ENCODE data around the gene CFAP46. TPM values are rescaled to one million over a fixed set of nuclear protein-coding genes. Genes with fewer than 3 reads are reported as not detected.

The CFAP46 gene
- total RNA-seq, 1 donor from 2014 or later, result 1.9 TPM

DNA sequence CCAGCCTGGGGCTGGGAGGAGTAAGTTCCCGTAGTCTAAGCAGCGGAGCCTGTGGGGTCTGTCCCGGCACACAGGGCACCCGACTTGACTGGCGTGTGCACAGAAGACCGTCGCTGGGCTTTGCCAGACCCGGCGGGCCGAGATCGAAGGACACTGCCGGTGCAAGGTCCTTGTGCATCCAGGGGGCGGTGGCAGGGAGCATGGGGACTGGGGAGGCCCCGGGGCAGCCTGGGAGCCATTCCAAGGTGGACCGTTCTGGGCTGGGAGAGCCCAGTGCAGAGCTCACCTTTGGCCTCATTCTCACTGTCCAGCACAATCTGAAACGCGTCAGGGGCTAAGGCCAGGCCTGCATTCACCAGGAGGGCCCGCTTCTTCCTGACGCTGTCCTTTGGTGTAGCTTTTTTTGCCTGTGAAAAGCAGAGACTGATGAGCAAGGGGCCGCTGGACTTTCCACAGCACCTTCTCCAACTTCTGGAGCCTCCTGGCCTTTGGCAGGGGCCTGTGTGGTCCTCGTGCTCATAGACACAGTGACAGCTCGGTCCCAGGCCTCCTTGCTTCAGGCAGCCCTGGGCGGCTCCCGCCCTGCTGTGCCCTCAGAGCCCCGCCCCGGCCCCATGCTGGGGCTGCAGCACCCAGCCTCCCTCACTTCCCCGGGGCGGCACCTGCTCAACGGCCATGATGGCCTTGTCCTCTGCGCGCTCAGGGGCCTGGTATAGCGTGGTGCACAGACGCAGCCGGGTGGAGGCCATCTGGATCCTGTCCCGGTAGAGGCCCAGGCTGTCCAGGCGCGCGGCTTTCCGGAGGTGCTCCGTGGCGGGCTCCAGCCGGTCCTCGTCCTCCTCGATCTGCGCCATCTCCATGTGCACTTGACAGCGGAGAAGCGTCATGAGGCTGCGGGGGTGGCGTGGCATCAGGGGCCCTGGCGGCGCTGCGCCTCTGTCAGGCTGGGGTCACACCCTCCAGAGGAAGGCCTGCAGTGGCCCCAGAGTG lies 20.3 kb downstream of the CFAP46 start:
- ATAC-seq (ENCODE audit: poor library complexity) (no peak), DNase-seq (peak; percentile 35)
- intact Hi-C loops (cut with DNase I), result no loop called here

DNA sequence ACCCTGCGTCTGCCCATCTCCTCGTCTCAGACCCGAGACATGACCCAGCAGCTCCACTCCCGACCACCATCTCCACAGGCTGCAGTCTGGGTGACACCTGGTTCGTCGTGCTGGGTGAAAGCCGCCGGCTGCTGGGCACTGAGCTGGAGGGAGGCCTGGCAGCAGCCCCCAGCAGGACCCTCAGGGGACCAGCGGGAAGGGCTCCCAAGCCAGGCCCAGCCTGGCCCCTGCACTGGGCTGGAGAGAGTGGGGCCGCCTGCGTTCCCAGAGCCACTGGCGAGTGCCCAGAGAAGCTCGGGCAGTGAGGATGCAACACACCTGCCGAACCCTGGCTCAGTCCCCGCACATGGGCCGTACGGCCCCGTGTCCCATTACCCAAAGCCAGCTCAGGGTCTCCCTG lies 21.3 kb downstream of the CFAP46 start:
- DNase-seq (peak; percentile 24), ATAC-seq (ENCODE audit: poor library complexity) (no peak)
- intact Hi-C loops (cut with DNase I), result no loop called here

DNA sequence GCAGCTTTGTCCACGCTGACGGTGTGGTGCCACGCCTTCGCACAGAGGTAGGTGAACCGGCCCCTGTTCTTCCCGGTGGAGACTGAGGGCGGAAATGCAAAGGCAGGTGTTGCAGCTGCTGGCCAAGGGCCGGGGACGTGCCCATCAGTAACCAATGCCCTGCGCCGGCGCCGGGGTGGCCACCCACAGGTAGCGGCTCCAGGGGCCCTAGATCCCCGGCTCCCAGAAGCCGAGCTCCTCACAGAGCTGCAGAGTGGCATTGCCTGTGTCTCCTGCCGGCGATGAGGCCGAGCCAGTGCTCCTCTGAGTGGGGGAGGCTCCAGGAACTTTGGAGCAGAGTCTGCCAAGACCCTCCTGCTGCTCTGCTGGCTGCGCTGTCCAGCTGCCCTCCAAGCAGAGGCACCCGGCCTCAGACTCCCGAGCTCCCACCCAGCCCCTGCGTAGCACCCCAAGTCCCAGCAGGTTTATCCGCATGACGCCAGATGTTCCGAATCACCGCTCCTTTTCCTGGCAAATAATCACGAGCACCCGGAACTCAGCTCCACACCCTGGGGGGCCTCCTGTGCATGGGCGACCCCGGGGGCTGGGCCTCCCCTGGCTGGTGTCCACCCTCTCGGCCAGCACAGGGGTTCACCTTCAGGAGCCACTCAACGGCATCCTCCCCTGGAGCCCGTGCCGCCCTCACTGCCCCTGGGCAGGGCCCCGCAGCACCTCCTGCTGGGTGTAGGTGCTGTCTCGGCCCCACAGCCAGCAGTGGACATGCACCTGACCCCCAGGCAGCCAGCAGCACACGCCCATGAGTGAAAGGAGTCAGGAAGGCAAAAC lies 22.1 kb downstream of the CFAP46 start:
- ATAC-seq (ENCODE audit: poor library complexity) (no peak), DNase-seq (peak; percentile 35)
- intact Hi-C loops (cut with DNase I), result no loop called here

DNA sequence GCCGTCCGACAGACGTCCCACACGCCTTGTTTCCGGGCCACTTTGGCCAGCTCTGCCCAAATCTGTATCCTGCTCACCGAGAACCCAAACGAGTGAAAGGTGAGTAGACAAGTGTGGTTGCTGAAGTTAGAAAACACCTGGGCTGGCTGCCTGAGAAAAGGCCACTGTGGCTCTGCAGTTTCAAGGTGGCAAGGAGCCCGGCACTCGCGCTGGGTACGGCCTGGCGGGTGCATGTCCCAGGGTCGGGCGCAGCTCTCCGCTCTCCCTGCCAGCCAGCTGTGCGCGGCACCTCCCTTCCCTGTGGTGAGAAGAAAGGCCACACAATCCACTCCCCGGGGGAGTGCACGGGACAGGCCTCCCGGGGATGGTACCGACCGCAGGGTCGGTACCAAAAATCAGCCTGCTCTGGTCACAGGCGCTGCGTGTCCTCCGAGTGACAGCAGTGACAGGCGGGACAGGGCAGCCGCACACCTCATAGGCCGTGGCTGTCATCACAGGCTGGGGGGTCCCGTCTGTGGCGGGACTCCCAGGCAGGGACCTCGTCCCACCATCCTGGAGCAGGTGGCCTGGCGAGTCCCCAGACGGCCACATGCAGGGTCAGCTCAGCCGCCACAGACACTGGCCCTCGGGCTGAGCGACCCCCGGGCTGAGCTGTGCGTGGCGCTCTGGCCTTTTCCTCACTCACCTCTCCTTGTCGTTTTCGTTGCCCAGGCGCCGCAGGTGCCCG lies 22.8 kb downstream of the CFAP46 start:
- intact Hi-C loops (cut with DNase I), result no loop called here
- DNase-seq (peak; percentile 29), ATAC-seq (ENCODE audit: poor library complexity) (no peak)

DNA sequence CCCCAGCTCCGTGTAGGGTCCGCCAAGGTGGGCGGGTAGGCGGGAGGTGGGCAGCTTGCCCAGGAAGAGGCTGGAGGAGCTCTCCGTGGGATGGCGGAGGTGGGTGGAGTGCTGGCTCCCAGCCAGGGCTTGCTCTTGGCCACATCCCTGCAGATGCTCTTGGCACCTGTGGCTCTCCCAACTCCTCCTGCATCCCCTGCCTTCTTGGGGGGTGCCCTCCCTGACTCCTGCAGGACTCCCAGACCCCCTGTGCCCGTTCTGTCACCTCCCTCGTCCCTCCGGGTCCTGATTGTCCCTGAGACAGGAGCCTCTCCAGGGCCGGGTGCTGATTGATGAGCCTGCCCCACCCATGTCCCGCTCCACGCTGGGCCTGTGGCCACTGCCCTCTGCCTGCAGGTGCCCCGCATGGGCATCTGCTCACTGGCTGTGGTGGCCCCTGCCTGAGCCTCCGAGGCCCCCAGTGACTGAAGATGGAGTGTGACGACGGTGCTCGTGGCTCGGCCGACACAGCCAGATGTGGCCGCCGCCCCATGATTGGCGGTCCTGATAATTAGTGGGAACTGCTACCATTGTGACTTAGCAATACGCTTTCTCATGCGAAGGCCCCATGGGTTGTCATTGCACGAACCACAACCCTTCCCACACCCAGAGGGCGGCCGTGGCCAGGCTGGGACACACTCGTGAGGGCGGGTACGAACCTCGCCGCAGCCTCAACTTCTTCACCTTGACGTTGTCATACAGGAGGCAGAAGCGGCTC lies 23.6 kb downstream of the CFAP46 start:
- ATAC-seq (ENCODE audit: poor library complexity) (no peak), DNase-seq (peak; percentile 38)
- intact Hi-C loops (cut with DNase I), result no loop called here

DNA sequence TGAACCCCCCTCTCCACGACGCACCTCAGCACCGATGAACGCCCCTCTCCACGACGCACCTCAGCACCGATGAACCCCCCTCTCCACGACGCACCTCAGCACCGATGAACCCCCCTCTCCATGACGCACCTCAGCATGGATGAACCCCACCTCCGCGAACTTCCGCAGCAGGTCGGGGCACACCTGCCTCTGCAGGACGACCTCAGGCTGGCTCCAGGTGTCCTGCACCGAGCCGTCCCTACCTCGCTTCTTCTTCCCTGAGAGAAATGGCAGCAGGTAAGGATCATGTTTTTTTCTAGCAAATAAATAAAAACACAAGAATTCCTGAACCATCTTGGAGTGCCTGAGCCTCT lies 24.1 kb downstream of the CFAP46 start:
- ATAC-seq (ENCODE audit: poor library complexity) (no peak), DNase-seq (peak; percentile 30)
- intact Hi-C loops (cut with DNase I), result no loop called here

GRCh38 chr10:132916956-132917666 lies 25.3 kb downstream of the CFAP46 start:
- intact Hi-C loops (cut with DNase I), result no loop called here
- peak; percentile 33 for DNase-seq
- ATAC-seq (ENCODE audit: poor library complexity), result no peak

DNA sequence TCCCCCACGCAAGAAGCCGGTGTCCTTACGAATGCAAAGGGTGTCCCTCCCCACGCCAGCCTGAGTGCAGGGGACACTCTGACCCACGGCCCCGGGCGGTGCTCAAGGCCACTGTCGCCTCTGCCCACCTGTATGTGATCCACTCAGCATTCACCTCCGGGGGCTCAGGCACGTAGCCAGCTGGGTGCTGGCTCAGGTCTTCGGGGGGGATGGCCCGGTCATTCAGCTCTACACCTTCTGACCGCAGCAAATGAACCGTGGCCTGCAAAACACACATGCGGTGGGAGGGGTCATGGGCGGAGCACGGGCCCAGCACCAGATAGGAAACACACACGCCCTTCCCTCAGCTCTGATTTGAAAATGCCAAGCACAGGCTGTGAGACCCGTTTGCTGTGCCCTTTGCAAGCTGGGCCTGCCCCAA lies 25.9 kb downstream of the CFAP46 start:
- ATAC-seq (ENCODE audit: poor library complexity), result no peak
- intact Hi-C loops (cut with DNase I), result no loop called here
- DNase-seq, result peak; percentile 34

DNA sequence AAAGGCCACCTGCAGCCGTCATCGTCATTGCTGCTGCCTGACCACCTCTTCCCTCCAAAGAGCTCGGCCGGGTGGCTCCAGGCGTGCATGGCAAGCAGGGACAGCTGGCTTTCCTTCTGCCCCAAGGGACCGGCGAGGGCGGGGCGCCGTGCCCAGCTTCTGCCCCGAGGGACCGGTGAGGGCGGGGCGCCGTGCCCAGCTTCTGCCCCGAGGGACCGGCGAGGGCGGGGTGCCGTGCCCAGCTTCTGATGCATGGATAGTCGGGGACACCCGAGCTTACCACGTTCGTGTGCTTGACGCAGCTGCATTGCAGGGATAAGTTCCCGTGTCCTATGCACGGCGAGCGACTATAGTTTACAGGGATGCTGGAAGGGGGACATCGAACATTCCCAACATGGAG lies 27.0 kb downstream of the CFAP46 start:
- ATAC-seq (ENCODE audit: poor library complexity) (no peak), DNase-seq (peak; percentile 20)
- intact Hi-C loops (cut with DNase I), result no loop called here

DNA sequence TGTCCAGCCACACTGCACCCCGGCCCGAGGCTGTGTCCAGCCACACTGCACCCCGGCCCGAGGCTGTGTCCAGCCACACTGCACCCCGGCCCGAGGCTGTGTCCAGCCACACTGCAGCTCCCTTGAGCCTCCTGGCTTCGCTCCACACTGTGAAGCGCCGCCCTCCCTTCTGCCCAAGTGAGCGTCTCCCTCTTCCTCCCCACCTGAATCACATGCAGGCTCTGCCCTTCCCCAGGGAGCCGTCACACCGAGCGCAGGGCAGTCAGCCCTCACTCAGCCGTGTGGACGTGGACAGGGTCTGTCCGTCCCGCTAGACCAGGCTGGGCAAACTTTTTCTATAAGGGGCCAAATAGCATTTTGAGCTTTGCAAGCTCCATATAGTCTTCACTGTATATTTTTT lies 27.6 kb downstream of the CFAP46 start:
- intact Hi-C loops (cut with DNase I), result no loop called here
- peak; percentile 33 for DNase-seq
- no peak for ATAC-seq (ENCODE audit: poor library complexity)

DNA sequence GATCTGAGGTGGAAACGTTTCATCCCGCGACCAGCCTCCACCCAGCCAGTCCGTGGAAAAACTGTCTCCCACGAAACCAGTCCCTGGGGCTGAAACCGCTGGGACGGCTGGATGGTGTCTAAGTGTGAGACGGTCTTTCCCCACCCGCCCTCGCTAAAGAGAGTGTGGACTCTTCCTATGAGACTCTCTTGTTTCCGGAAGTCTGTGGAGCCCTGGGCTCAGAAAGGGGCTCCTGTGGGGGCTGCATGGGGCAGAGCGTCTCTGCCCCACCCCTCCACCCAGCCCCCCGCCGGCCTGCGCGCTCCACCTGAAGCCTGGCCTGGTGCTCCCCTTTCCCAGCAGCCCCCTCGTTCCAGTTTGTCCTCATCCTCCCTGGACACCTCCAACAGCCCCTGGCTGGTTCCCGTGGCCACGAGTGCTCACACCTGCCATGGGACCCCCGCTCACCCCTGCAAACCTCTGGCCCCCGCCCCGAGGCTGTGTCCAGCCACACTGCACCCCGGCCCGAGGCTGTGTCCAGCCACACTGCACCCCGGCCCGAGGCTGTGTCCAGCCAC lies 28.7 kb downstream of the CFAP46 start:
- intact Hi-C loops (cut with DNase I), result no loop called here
- DNase-seq (peak; percentile 13), ATAC-seq (ENCODE audit: poor library complexity) (no peak)

DNA sequence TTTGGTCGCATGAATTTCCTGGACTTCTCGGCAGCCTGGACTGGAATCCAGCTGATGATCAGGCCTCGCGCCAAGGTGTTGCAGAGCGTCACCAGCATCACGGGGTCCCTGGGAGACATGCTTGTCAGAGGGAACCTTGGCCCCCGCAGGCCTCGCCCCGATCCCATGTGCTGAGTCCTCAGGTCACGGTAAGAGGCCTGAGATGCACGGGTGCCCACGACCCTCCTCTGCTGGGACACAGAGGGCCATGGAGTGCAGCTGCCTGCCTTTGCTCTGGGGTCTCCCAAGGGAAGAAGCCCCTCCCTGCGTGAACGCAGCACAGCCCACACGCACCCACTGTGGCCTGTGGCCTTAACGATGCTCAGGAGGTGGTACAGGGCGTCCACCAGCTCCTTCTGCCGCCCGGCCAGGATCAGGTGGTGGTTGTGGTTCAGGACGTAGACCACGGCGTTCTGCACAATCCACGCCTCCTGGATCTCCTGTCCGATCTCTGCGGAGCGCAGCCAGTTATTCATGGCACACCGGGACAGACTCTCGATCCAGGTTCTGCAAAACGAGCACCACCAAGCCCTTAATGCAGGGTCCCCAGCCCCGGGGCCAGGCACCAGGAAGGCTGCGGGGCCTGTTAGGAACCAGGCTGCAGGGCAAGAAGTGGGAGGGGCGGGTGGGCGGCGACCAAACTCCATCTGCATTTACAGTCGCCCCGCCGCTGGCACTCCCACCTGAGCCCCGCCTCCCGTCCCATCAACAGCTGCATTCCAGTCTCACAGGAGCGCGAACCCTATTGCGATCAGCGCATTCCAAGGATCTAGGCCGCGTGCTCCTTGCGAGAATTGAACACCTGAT lies 29.4 kb downstream of the CFAP46 start:
- DNase-seq (peak; percentile 37), ATAC-seq (ENCODE audit: poor library complexity) (no peak)
- intact Hi-C loops (cut with DNase I), result no loop called here

- intact Hi-C loops (cut with DNase I), result no loop called here
- ATAC-seq (ENCODE audit: poor library complexity), result no peak
Measured at GRCh38 chr10:132912225-132912712, 30.1 kb downstream of the CFAP46 start.

GRCh38 chr10:132911786-132912097 lies 30.6 kb downstream of the CFAP46 start:
- ATAC-seq (ENCODE audit: poor library complexity), result no peak
- intact Hi-C loops (cut with DNase I), result no loop called here
- peak; percentile 28 for DNase-seq

More at GRCh38 chr10:132912225-132912712, 30.1 kb downstream of the CFAP46 start:
- DNase-seq, result no peak

DNA sequence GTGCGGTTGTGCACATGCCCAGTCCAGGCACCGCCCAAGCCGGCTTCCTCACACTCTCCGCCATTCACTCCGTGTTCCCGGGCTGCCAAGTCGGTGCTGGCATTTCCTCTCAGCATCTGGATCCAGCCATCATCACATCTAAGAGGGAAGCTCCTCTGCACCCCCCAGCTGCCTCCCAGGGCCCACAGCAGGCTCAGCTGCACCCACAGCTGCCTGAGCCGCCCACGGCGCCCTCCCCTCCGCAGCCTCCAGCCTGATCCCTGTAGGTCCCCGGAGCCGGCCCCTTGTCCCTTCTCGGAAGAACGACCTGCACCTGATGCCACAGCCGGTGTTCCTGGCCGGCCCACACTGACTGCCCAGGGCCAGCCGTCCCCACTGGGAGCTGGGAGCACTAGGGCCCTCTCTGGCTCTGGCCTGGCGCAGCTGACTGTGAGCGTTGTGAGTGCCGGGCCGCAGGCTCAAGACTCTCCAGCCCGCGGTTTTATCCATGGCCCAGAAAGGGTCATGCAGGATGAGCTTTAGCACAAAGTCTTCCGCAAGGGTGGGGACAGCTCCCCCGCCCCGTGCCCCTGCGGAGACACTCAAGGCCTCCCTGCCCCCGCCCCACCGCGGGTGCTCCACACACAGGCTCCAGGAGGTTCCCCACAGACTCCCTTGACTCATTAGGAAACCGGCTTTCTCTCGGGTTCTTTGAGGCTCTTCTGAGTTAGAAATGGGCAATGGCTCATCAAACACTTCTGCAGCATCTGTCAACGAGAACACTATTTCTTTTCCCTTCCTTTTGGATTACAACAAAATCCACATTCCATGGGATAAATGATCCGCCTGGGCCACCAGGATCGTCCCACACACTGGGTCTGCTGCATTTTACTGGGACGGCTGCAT lies 31.2 kb downstream of the CFAP46 start:
- intact Hi-C loops (cut with DNase I), result no loop called here
- ATAC-seq (ENCODE audit: poor library complexity), result no peak
- peak; percentile 35 for DNase-seq

Data from Right ventricle myocardium superior (tissue), 1 donor.